H1 (cell line): ENCODE data around the gene DMWD. TPM values are rescaled to one million over a fixed set of nuclear protein-coding genes. Genes with fewer than 3 reads are reported as not detected.

Experiments used
- CTCF ChIA-PET: fragments of 300-600 bp; sonication (Branson Sonifier 250); formaldehyde crosslinking; loops from one replicate; lab custom pipeline; 2021; ENCODE audit not compliant: partially characterized antibody; lab: Charles Lee
- POLR2A ChIA-PET: fragments of 300-600 bp; sonication (Branson Sonifier 250); formaldehyde crosslinking; loops from one replicate; lab custom pipeline; 2021; ENCODE audit warnings: inconsistent platforms; ENCODE audit not compliant: partially characterized antibody; lab: Charles Lee
- DNase-seq, 2 experiments: peaks; one replicate each; pipeline versions ENCODE4 v3.0.0 to v3.0.0-alpha.2; 2010 to 2022; ENCODE audit warnings: low spot score in 2 of 2, low read depth in 1 of 2, mixed read lengths in 1 of 2
- FAIRE-seq: peaks from 2 replicates; lab custom pipeline; 2011; peaks lifted over from hg19 to GRCh38; lab: Jason Lieb, UNC
- H2AFZ ChIP-seq: 2 replicates; pipeline ENCODE4 v1.8.1; 2012; ENCODE audit warnings: low read length, inconsistent platforms
- H2AK5ac ChIP-seq: 2 replicates; pipeline ENCODE4 v1.6.1; 2013; ENCODE audit warnings: low read depth, low read length
- H2BK120ac ChIP-seq: replicated peaks from 2 replicates; pipeline ENCODE3; 2013; ENCODE audit warnings: low read depth, low read length, inconsistent platforms
- H2BK12ac ChIP-seq: 2 replicates; pipeline ENCODE4 v1.6.1; 2013; ENCODE audit warnings: low read depth, low read length
- H2BK15ac ChIP-seq: 2 replicates; pipeline ENCODE4 v1.6.1; 2013; ENCODE audit warnings: low read length
- H2BK20ac ChIP-seq: 2 replicates; pipeline ENCODE4 v1.6.1; 2013; ENCODE audit warnings: low read length
- H2BK5ac ChIP-seq: 2 replicates; pipeline ENCODE4 v1.6.1; 2013; ENCODE audit warnings: low read depth, low read length
- H3K14ac ChIP-seq: 2 replicates; pipeline ENCODE4 v1.6.1; 2013; ENCODE audit warnings: inconsistent platforms; ENCODE audit not compliant: insufficient read length
- H3K18ac ChIP-seq: 2 replicates; pipeline ENCODE4 v1.6.1; 2013; ENCODE audit warnings: low read length; ENCODE audit errors: extremely low read depth
- H3K23ac ChIP-seq: 2 replicates; pipeline ENCODE4 v1.6.1; 2013; ENCODE audit warnings: inconsistent platforms; ENCODE audit not compliant: insufficient read length
- H3K23me2 ChIP-seq: 2 replicates; pipeline ENCODE4 v1.6.1; 2013; ENCODE audit warnings: low read depth, low read length
- H3K27ac ChIP-seq: 2 replicates; pipeline ENCODE4 v1.6.1; 2011; ENCODE audit warnings: low read depth, low read length, inconsistent platforms
- H3K27me3 ChIP-seq, 4 experiments: replicated peaks in 1 of 4; 1 replicate in 1 of 4; 2 replicates in 3 of 4; pipeline versions ENCODE4 v1.6.1 to v1.8.1; 2011 to 2013; ENCODE audit warnings: low read length in 3 of 4, mild to moderate bottlenecking in 3 of 4, inconsistent platforms in 2 of 4, mixed read lengths in 2 of 4, moderate library complexity in 1 of 4; ENCODE audit not compliant: control insufficient read depth in 3 of 4, insufficient read depth in 3 of 4; ENCODE audit errors: extremely low read depth in 1 of 4
- H3K36me3 ChIP-seq, 4 experiments: 2 replicates each; pipeline versions ENCODE4 v1.6.1 to v1.8.1; 2011 to 2013; ENCODE audit warnings: mild to moderate bottlenecking in 4 of 4, low read length in 3 of 4, moderate library complexity in 2 of 4, control low read depth in 1 of 4, inconsistent platforms in 1 of 4; ENCODE audit not compliant: insufficient read depth in 4 of 4, control insufficient read depth in 2 of 4
- H3K4ac ChIP-seq: replicated peaks from 2 replicates; pipeline ENCODE3; 2013; ENCODE audit warnings: low read length, low read depth, mixed read lengths, inconsistent platforms; ENCODE audit not compliant: insufficient read length
- H3K4me1 ChIP-seq, 4 experiments: replicated peaks in 1 of 4; 1 replicate in 1 of 4; 2 replicates in 3 of 4; pipeline versions ENCODE4 v1.6.1 to v1.8.1; 2011 to 2013; ENCODE audit warnings: low read length in 3 of 4, inconsistent platforms in 2 of 4, mixed read lengths in 1 of 4; ENCODE audit not compliant: insufficient read depth in 4 of 4, control insufficient read depth in 3 of 4
- H3K4me2 ChIP-seq, 2 experiments: 2 replicates each; pipeline versions ENCODE4 v1.6.1 to v1.8.1; 2011 to 2013; ENCODE audit warnings: low read depth in 2 of 2, low read length in 2 of 2, control low read depth in 1 of 2, inconsistent platforms in 1 of 2, mild to moderate bottlenecking in 1 of 2; ENCODE audit not compliant: insufficient read depth in 1 of 2
- H3K4me3 ChIP-seq, 4 experiments: fragments of 200-600, 300-600 bp in 1 of 4; sonication (generic), shearing (Covaris generic), sonication (Bioruptor Twin) in 1 of 4; 2 replicates each; pipeline versions ENCODE4 v1.5.1 to v1.8.1; 2011 to 2016; ENCODE audit warnings: low read length in 4 of 4, low read depth in 3 of 4, control low read depth in 2 of 4, inconsistent platforms in 2 of 4, mild to moderate bottlenecking in 2 of 4, mixed read lengths in 1 of 4, moderate library complexity in 1 of 4; ENCODE audit not compliant: insufficient read depth in 2 of 4; ENCODE audit errors: extremely low read depth in 1 of 4
- H3K56ac ChIP-seq: replicated peaks from 2 replicates; pipeline ENCODE3; 2013; ENCODE audit warnings: low read depth, mild to moderate bottlenecking, mixed read lengths, low read length, inconsistent platforms; ENCODE audit not compliant: insufficient read length
- H3K79me1 ChIP-seq: 2 replicates; pipeline ENCODE4 v1.6.1; 2013; ENCODE audit warnings: low read depth, low read length, control low read depth
- H3K79me2 ChIP-seq, 2 experiments: 2 replicates each; pipeline versions ENCODE4 v1.6.1 to v1.8.1; 2012 to 2013; ENCODE audit warnings: low read length in 2 of 2, mild to moderate bottlenecking in 2 of 2, inconsistent platforms in 1 of 2; ENCODE audit not compliant: insufficient read depth in 2 of 2, control insufficient read depth in 1 of 2
- H3K9ac ChIP-seq, 4 experiments: replicated peaks in 1 of 4; 1 replicate in 1 of 4; 2 replicates in 3 of 4; pipeline versions ENCODE4 v1.6.1 to v1.8.1; 2011 to 2013; ENCODE audit warnings: low read depth in 3 of 4, low read length in 3 of 4, control low read depth in 2 of 4, mild to moderate bottlenecking in 2 of 4, moderate library complexity in 2 of 4, inconsistent platforms in 1 of 4; ENCODE audit errors: extremely low read depth in 1 of 4
- H3K9me3 ChIP-seq, 2 experiments: 2 replicates each; pipeline versions ENCODE4 v1.6.1 to v1.8.1; 2012 to 2013; ENCODE audit warnings: mild to moderate bottlenecking in 2 of 2, moderate library complexity in 2 of 2, control low read depth in 1 of 2, inconsistent platforms in 1 of 2, low read depth in 1 of 2, low read length in 1 of 2, mixed read lengths in 1 of 2; ENCODE audit not compliant: insufficient read depth in 2 of 2
- H4K20me1 ChIP-seq, 2 experiments: replicated peaks in 1 of 2; 2 replicates each; pipeline versions ENCODE3 to v1.8.1; 2011 to 2013; ENCODE audit warnings: inconsistent platforms in 2 of 2, low read length in 2 of 2, mild to moderate bottlenecking in 1 of 2; ENCODE audit not compliant: insufficient read depth in 2 of 2, control insufficient read depth in 1 of 2
- H4K5ac ChIP-seq: 2 replicates; pipeline ENCODE4 v1.6.1; 2013; ENCODE audit warnings: low read length, low read depth, mixed read lengths, inconsistent platforms; ENCODE audit not compliant: insufficient read length
- H4K8ac ChIP-seq: 2 replicates; pipeline ENCODE4 v1.8.0; 2013; ENCODE audit warnings: mild to moderate bottlenecking, moderate library complexity, low read length, inconsistent platforms; ENCODE audit not compliant: insufficient read depth; ENCODE audit errors: extremely low read depth
- H4K91ac ChIP-seq: replicated peaks from 2 replicates; pipeline ENCODE3; 2013; ENCODE audit warnings: low read length, mixed read lengths, inconsistent platforms; ENCODE audit not compliant: insufficient read length
- CBX5 ChIP-seq: fragments of 300-800, 300-1000 bp; sonication (generic); IDR thresholded peaks from 2 replicates; pipeline ENCODE4 v1.7.1; 2016; ENCODE audit warnings: antibody characterized with exemption, low read length, low read depth
- CEBPB ChIP-seq: IDR thresholded peaks from 2 replicates; pipeline ENCODE4 v1.6.1; 2012; ENCODE audit warnings: low read depth, low read length
- CTBP2 ChIP-seq: IDR thresholded peaks from 2 replicates; pipeline ENCODE4 v1.7.0; 2011; ENCODE audit warnings: borderline replicate concordance, mild to moderate bottlenecking, moderate library complexity, mixed read lengths, low read length; ENCODE audit not compliant: insufficient read depth, insufficient read length
- FOSL1 ChIP-seq: IDR thresholded peaks from 2 replicates; pipeline ENCODE4 v1.6.1; 2011; ENCODE audit warnings: mild to moderate bottlenecking, low read depth, low read length, moderate library complexity; ENCODE audit not compliant: insufficient read depth
- GABPA ChIP-seq: IDR thresholded peaks from 2 replicates; pipeline ENCODE4 v1.6.1; 2011; ENCODE audit warnings: mild to moderate bottlenecking, low read length, moderate library complexity, borderline replicate concordance; ENCODE audit not compliant: insufficient read depth
- KDM5A ChIP-seq: fragments of 200-600 bp; IDR thresholded peaks from 2 replicates; pipeline ENCODE4 v1.7.1; 2012; ENCODE audit warnings: mild to moderate bottlenecking, low read length, inconsistent platforms, mixed read lengths
- NANOG ChIP-seq: IDR thresholded peaks from 2 replicates; pipeline ENCODE4 v1.6.1; 2011; ENCODE audit warnings: low read length, low read depth, mild to moderate bottlenecking, inconsistent platforms; ENCODE audit not compliant: insufficient read depth, poor library complexity, severe bottlenecking
- SRF ChIP-seq: IDR thresholded peaks from 2 replicates; pipeline ENCODE4 v1.6.1; 2011; ENCODE audit warnings: mild to moderate bottlenecking, low read depth, low read length, moderate library complexity
- WGBS, 2 experiments: shearing (Covaris generic) in 1 of 2; methylation state at CpG; one replicate each; pipeline versions ENCODE4 v1.1.6 to v1.1.7; 2013 to 2015; ENCODE audit warnings: low lambda C conversion rate in 2 of 2, mixed read lengths in 2 of 2, inconsistent platforms in 1 of 2, low coverage in 1 of 2, missing lambda C conversion rate in 1 of 2; ENCODE audit not compliant: insufficient replicate concordance in 2 of 2, insufficient coverage in 1 of 2, insufficient read length in 1 of 2; ENCODE audit errors: extremely low coverage in 1 of 2, missing lambda C conversion rate in 1 of 2; 5-methylcytosine and 5-hydroxymethylcytosine counted together
- polyA plus RNA-seq, 7 experiments: library from polyadenylated mRNA; depleted of rRNA in 3 of 7; stranded (reverse) in 5 of 7; unstranded in 2 of 7; fragments of >200 nt in 5 of 7; fragments of 200-250 nt in 2 of 7; gene quantifications; 1 replicate in 5 of 7; 2 replicates in 1 of 7; 4 replicates in 1 of 7; pipeline versions ENCODE4 v1.2.1 to v1.2.3, GENCODE V29; 2011 to 2013; ENCODE audit warnings: missing spikeins in 2 of 7, mixed read lengths in 2 of 7
- total RNA-seq: library from RNA; stranded (reverse); fragmentation: NEBNext Ultra II Directional; extraction: Animal tissue kit (Norgen Biotek cat#: 25700); gene quantifications from 2 replicates; pipeline ENCODE4 v1.2.1, GENCODE V29; 2021

The DMWD gene
- total and polyA plus RNA-seq, 2 of the 8 experiments (the other 6 are each of a cell fraction or from before 2014, with no cell fraction given): 13.6 to 41.0 TPM

- Histone ChIP-seq H3K23ac (no peak overlapping the region), H4K8ac (peak overlapping the region; percentile 3; the same call in 1 of the 2 replicates), H3K23me2 (no peaks in the 10 kb centered on the region; the same call in 1 of the 2 replicates), H3K27me3 (peaks cover 0 to 2% (median 0%) of the 10 kb centered on the region in 4 experiments; a peak in 3 of 7 replicates), H3K4me1 (peaks cover 0 to 4% (median 2%) of the 10 kb centered on the region in 4 experiments; a peak in 4 of 7 replicates), H3K4ac (no peak overlapping the region), H2BK120ac (no peak overlapping the region), H3K9me3 (no peaks in the 10 kb centered on the region; a peak in 1 of 4 replicates), H3K79me2 (no peaks in the 10 kb centered on the region), H2BK20ac (no peak overlapping the region)
- DNase-seq (no peak), FAIRE-seq (no peak)
- no peak for TF ChIP-seq FOSL1
- TF ChIP-seq SRF: no peak
- no peak for TF ChIP-seq GABPA
- TF ChIP-seq NANOG: no peak
- TF ChIP-seq CBX5: no peak
- TF ChIP-seq CEBPB: no peak
- TF ChIP-seq KDM5A: no peak
- no peak for TF ChIP-seq CTBP2
- TF ChIP-seq, all 59 proteins: peak for 0
- POLR2A ChIA-PET: interaction anchor here (1.8 to 9.8 kb wide), 3 partner anchors 12 to 84 kb away, joined by 4 to 106 read pairs (median 6); partner anchors contain the start of genes IRF2BP1 and RSPH6A
- 80% methylated on average over 6 of the region's 7 CpGs; no CpG with 5 or more reads in 1 of the 2 experiments for WGBS, 2 experiments
- CTCF ChIA-PET: interaction anchor here (1.1 to 9.4 kb wide), 4 partner anchors 9 to 32 kb away, joined by 4 to 107 read pairs (median 13); partner anchors contain the start of genes DMWD, RSPH6A and SIX5
- H2BK15ac ChIP-seq: no peak overlapping the region; the same call in 1 of the 2 replicates
- no peak overlapping the region for H3K14ac ChIP-seq
- H4K91ac ChIP-seq: no peak overlapping the region
- H3K4me2 ChIP-seq: no peak overlapping the region
- no peak overlapping the region for H3K27ac ChIP-seq
- no peaks in the 10 kb centered on the region for H4K20me1 ChIP-seq
- no peak overlapping the region for H3K4me3 ChIP-seq
- no peak overlapping the region for H3K9ac ChIP-seq
- no peaks in the 10 kb centered on the region for H3K79me1 ChIP-seq
- H2BK12ac ChIP-seq: no peak overlapping the region; the same call in 1 of the 2 replicates
- H2AFZ ChIP-seq: no peak overlapping the region
- H3K56ac ChIP-seq: no peak overlapping the region
- H3K36me3 ChIP-seq: no peaks in the 10 kb centered on the region
- no peak overlapping the region for H3K18ac ChIP-seq
- H4K5ac ChIP-seq: no peak overlapping the region
- H2BK5ac ChIP-seq: no peak overlapping the region
- H2AK5ac ChIP-seq: no peak overlapping the region
These were observed 9.0 kb upstream of the DMWD start for GRCh38 chr19:45801603-45802175.
